ENCODE data around the gene SERPINA10.

Gene SERPINA10

GRCh38 chr14:94295360-94296180, 2.5 kb upstream of the SERPINA10 start:
- Histone ChIP-seq H3K36me3 (ENCODE audit: control insufficient read depth, insufficient read depth, low read length, severe bottlenecking) (no peaks in the 10 kb centered on the region), H3K9ac (ENCODE audit: low read length) (peak overlapping the region; percentile 55), H3K4me1 (ENCODE audit: control insufficient read depth, insufficient read depth, low read length) (peaks cover 11% of the 10 kb centered on the region), H3K4me3 (ENCODE audit: low read length) (no peak overlapping the region), H3K9me3 (ENCODE audit: control insufficient read depth, low read length) (peaks cover 2% of the 10 kb centered on the region), H3K27me3 (replicated peaks; ENCODE audit: control insufficient read depth, insufficient read depth, low read length) (peaks cover 8% of the 10 kb centered on the region)
- no peak for DNase-seq (ENCODE audit: low read depth)

- Histone ChIP-seq H3K4me1 (ENCODE audit: control insufficient read depth, insufficient read depth, low read length) (peaks cover 11% of the 10 kb centered on the region), H3K4me3 (ENCODE audit: low read length) (no peak overlapping the region), H3K36me3 (ENCODE audit: control insufficient read depth, insufficient read depth, low read length, severe bottlenecking) (no peaks in the 10 kb centered on the region), H3K9ac (ENCODE audit: low read length) (no peak overlapping the region), H3K9me3 (ENCODE audit: control insufficient read depth, low read length) (no peaks in the 10 kb centered on the region), H3K27me3 (replicated peaks; ENCODE audit: control insufficient read depth, insufficient read depth, low read length) (peaks cover 8% of the 10 kb centered on the region)
- DNase-seq (ENCODE audit: low read depth), result no peak
Observed at GRCh38 chr14:94293578-94293924, 483 bp upstream of the SERPINA10 start.

- Histone ChIP-seq H3K27me3 (replicated peaks; ENCODE audit: control insufficient read depth, insufficient read depth, low read length) (peaks cover 8% of the 10 kb centered on the region), H3K4me3 (ENCODE audit: low read length) (no peak overlapping the region), H3K36me3 (ENCODE audit: control insufficient read depth, insufficient read depth, low read length, severe bottlenecking) (no peaks in the 10 kb centered on the region), H3K4me1 (ENCODE audit: control insufficient read depth, insufficient read depth, low read length) (peaks cover 11% of the 10 kb centered on the region), H3K9ac (ENCODE audit: low read length) (no peak overlapping the region), H3K9me3 (ENCODE audit: control insufficient read depth, low read length) (no peaks in the 10 kb centered on the region)
- no peak for DNase-seq (ENCODE audit: low read depth)
Observed at GRCh38 chr14:94292526-94292871, 569 bp downstream of the SERPINA10 start.

GRCh38 chr14:94291906-94292525, 1.1 kb downstream of the SERPINA10 start:
- peaks cover 8% of the 10 kb centered on the region for H3K27me3 ChIP-seq (replicated peaks; ENCODE audit: control insufficient read depth, insufficient read depth, low read length)
- peaks cover 11% of the 10 kb centered on the region for H3K4me1 ChIP-seq (ENCODE audit: control insufficient read depth, insufficient read depth, low read length)
- DNase-seq (ENCODE audit: low read depth), result no peak
- H3K4me3 ChIP-seq (ENCODE audit: low read length), result no peak overlapping the region
- H3K9me3 ChIP-seq (ENCODE audit: control insufficient read depth, low read length), result no peaks in the 10 kb centered on the region
- no peaks in the 10 kb centered on the region for H3K36me3 ChIP-seq (ENCODE audit: control insufficient read depth, insufficient read depth, low read length, severe bottlenecking)
- H3K9ac ChIP-seq (ENCODE audit: low read length), result no peak overlapping the region

- Histone ChIP-seq H3K27me3 (replicated peaks; ENCODE audit: control insufficient read depth, insufficient read depth, low read length) (peaks cover 8% of the 10 kb centered on the region), H3K4me3 (ENCODE audit: low read length) (no peak overlapping the region), H3K4me1 (ENCODE audit: control insufficient read depth, insufficient read depth, low read length) (peaks cover 13% of the 10 kb centered on the region), H3K9me3 (ENCODE audit: control insufficient read depth, low read length) (no peaks in the 10 kb centered on the region), H3K36me3 (ENCODE audit: control insufficient read depth, insufficient read depth, low read length, severe bottlenecking) (no peaks in the 10 kb centered on the region), H3K9ac (ENCODE audit: low read length) (no peak overlapping the region)
- DNase-seq (ENCODE audit: low read depth), result no peak
Observed at GRCh38 chr14:94291159-94291905, 1.7 kb downstream of the SERPINA10 start.

GRCh38 chr14:94290197-94290596, 2.9 kb downstream of the SERPINA10 start:
- peaks cover 11% of the 10 kb centered on the region for H3K4me1 ChIP-seq (ENCODE audit: control insufficient read depth, insufficient read depth, low read length)

GRCh38 chr14:94288610-94289465, 4.2 kb downstream of the SERPINA10 start:
- Histone ChIP-seq H3K9me3 (ENCODE audit: control insufficient read depth, low read length) (no peaks in the 10 kb centered on the region), H3K4me1 (ENCODE audit: control insufficient read depth, insufficient read depth, low read length) (peaks cover 20% of the 10 kb centered on the region), H3K9ac (ENCODE audit: low read length) (no peak overlapping the region), H3K27me3 (replicated peaks; ENCODE audit: control insufficient read depth, insufficient read depth, low read length) (peaks cover 8% of the 10 kb centered on the region), H3K4me3 (ENCODE audit: low read length) (no peak overlapping the region), H3K36me3 (ENCODE audit: control insufficient read depth, insufficient read depth, low read length, severe bottlenecking) (no peaks in the 10 kb centered on the region)
- DNase-seq (ENCODE audit: low read depth), result no peak

More at GRCh38 chr14:94290197-94290596, 2.9 kb downstream of the SERPINA10 start:
- DNase-seq (ENCODE audit: low read depth), result no peak
- H3K27me3 ChIP-seq (replicated peaks; ENCODE audit: control insufficient read depth, insufficient read depth, low read length), result peaks cover 8% of the 10 kb centered on the region
- H3K4me3 ChIP-seq (ENCODE audit: low read length), result no peak overlapping the region
- no peak overlapping the region for H3K9ac ChIP-seq (ENCODE audit: low read length)
- no peaks in the 10 kb centered on the region for H3K9me3 ChIP-seq (ENCODE audit: control insufficient read depth, low read length)
- H3K36me3 ChIP-seq (ENCODE audit: control insufficient read depth, insufficient read depth, low read length, severe bottlenecking), result no peaks in the 10 kb centered on the region

GRCh38 chr14:94285158-94285557, 7.9 kb downstream of the SERPINA10 start:
- Histone ChIP-seq H3K36me3 (ENCODE audit: control insufficient read depth, insufficient read depth, low read length, severe bottlenecking) (no peaks in the 10 kb centered on the region), H3K9me3 (ENCODE audit: control insufficient read depth, low read length) (no peaks in the 10 kb centered on the region), H3K4me3 (ENCODE audit: low read length) (no peak overlapping the region), H3K9ac (ENCODE audit: low read length) (no peak overlapping the region), H3K4me1 (ENCODE audit: control insufficient read depth, insufficient read depth, low read length) (peaks cover 37% of the 10 kb centered on the region), H3K27me3 (replicated peaks; ENCODE audit: control insufficient read depth, insufficient read depth, low read length) (no peaks in the 10 kb centered on the region)
- no peak for DNase-seq (ENCODE audit: low read depth)

- no peak overlapping the region for H3K9ac ChIP-seq (ENCODE audit: low read length)
- H3K4me1 ChIP-seq (ENCODE audit: control insufficient read depth, insufficient read depth, low read length), result peaks cover 37% of the 10 kb centered on the region
- DNase-seq (ENCODE audit: low read depth), result peak; percentile 51
- H3K9me3 ChIP-seq (ENCODE audit: control insufficient read depth, low read length), result no peaks in the 10 kb centered on the region
- H3K36me3 ChIP-seq (ENCODE audit: control insufficient read depth, insufficient read depth, low read length, severe bottlenecking), result no peaks in the 10 kb centered on the region
- H3K4me3 ChIP-seq (ENCODE audit: low read length), result no peak overlapping the region
- H3K27me3 ChIP-seq (replicated peaks; ENCODE audit: control insufficient read depth, insufficient read depth, low read length), result no peaks in the 10 kb centered on the region
Observed at GRCh38 chr14:94284221-94284620, 8.8 kb downstream of the SERPINA10 start.

- peak overlapping the region; percentile 31 for H3K4me3 ChIP-seq (ENCODE audit: low read length)
- DNase-seq (ENCODE audit: low read depth), result peak; percentile 76
- H3K9me3 ChIP-seq (ENCODE audit: control insufficient read depth, low read length), result no peaks in the 10 kb centered on the region
- H3K4me1 ChIP-seq (ENCODE audit: control insufficient read depth, insufficient read depth, low read length), result peaks cover 37% of the 10 kb centered on the region
- H3K36me3 ChIP-seq (ENCODE audit: control insufficient read depth, insufficient read depth, low read length, severe bottlenecking), result no peaks in the 10 kb centered on the region
- no peaks in the 10 kb centered on the region for H3K27me3 ChIP-seq (replicated peaks; ENCODE audit: control insufficient read depth, insufficient read depth, low read length)
- H3K9ac ChIP-seq (ENCODE audit: low read length), result peak overlapping the region; percentile 6
Observed at GRCh38 chr14:94282991-94283723, 9.9 kb downstream of the SERPINA10 start.
